Measurements from ENCODE around the gene ABCA4.

Gene ABCA4

DNA sequence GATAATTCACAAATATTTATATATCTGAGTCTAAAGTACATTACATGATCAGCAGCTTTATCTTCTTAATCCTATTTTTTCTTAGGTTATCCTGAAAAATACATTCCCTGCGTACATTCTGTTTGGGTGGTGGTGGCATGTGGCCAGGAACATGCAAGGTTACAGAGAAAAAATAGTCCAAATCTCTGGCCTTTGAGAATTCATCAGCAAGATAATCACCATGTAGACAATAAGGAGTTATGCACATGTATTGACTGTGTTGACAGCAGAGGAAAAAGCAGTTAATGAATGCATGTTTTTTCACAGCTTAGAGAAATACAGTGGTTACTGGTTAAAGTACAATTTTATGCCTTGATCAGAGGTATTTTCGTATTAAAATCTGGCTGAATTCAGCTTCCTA is 49.0 kb downstream of the ABCA4 start:
- peak overlapping the region; percentile 91 for H3K4me2 ChIP-seq
- H4K20me1 ChIP-seq, result no peaks in the 10 kb centered on the region
- H3K9ac ChIP-seq, result peak overlapping the region; percentile 73; the same call in 1 of the 2 replicates
- H3K9me3 ChIP-seq, result no peaks in the 10 kb centered on the region
- H3K4me1 ChIP-seq, result peaks cover 93% of the 10 kb centered on the region
- no peak for TF ChIP-seq Cebpa-rat (IDR thresholded peaks at IDR 0.05)
- peak overlapping the region; percentile 11; the same call in 1 of the 2 replicates for H3K4me3 ChIP-seq
- peak overlapping the region; percentile 95 for H3K27ac ChIP-seq
- H3K36me3 ChIP-seq, result no peaks in the 10 kb centered on the region
- no peaks in the 10 kb centered on the region for H3K27me3 ChIP-seq

DNA sequence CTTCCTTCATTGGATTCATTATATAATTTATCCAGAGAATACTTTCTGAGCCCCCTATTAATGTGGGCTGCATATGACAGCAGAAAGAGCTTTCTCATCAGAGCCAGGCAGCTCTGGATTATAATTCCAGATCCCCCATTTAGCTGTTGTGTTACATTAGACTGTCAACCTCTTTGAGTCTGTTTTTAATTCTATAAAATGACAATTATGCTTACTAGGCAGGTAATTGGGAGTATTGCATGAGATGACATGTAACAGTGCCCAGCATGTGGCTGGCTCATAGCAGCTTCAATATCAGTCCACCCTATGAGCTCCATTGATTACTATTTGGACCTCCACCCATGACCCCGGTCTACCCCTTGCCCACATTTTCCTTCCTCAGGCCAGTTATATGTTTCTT is 49.6 kb downstream of the ABCA4 start:
- Histone ChIP-seq H3K4me2 (peak overlapping the region; percentile 91), H3K4me3 (peak overlapping the region; percentile 11; the same call in 1 of the 2 replicates), H3K27me3 (no peaks in the 10 kb centered on the region), H3K27ac (peak overlapping the region; percentile 95), H3K9ac (peak overlapping the region; percentile 73; the same call in 1 of the 2 replicates), H3K36me3 (no peaks in the 10 kb centered on the region), H3K9me3 (no peaks in the 10 kb centered on the region), H3K4me1 (peaks cover 93% of the 10 kb centered on the region), H4K20me1 (no peaks in the 10 kb centered on the region)
- no peak for TF ChIP-seq Cebpa-rat (IDR thresholded peaks at IDR 0.05)

DNA sequence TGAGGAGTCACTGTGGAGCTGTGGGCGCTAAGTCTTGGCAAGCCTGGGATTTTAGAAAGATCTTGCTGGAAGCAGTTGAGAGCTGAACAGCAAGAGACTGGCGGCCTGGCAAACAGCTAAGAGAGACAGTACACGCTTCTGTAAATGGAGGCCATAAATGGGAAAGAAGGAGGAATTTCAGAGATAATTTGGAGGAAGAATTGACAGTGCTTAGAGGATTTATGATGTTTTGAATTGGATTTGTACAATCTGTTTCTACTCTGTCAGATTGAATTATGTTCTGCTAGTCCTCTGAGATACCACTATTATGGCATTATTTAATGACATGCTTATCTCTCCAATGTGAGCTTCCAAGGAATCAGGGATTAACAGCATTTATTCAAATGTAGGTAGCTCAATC is 50.1 kb downstream of the ABCA4 start:
- H3K27me3 ChIP-seq, result no peaks in the 10 kb centered on the region
- TF ChIP-seq Cebpa-rat (IDR thresholded peaks at IDR 0.05), result no peak

DNA sequence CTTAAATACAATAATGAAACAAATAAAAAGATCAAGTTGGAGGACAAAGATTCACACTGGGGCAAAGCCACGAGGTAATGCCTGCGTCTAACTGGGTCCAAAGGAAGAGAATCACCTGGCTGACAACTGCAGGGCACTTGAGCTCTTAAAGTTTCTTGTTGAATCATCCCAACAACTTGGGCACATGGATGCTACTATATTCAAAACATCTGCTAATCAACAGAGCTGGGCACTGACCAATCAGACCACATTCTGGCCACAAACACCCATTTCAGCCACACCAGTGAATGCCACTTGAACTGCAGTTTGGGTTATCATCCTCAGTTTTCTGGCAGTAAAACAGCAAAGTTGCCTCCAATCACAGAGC is 51.0 kb downstream of the ABCA4 start:
- Histone ChIP-seq H3K4me2 (peak overlapping the region; percentile 91), H3K9ac (peak overlapping the region; percentile 69)

More for the DNA sequence above, 50.1 kb downstream of the ABCA4 start:
- no peak overlapping the region for H3K9ac ChIP-seq
- no peaks in the 10 kb centered on the region for H3K9me3 ChIP-seq
- H4K20me1 ChIP-seq, result no peaks in the 10 kb centered on the region
- peak overlapping the region; percentile 95 for H3K27ac ChIP-seq
- H3K4me1 ChIP-seq, result peaks cover 93% of the 10 kb centered on the region
- peak overlapping the region; percentile 11; the same call in 1 of the 2 replicates for H3K4me3 ChIP-seq
- no peaks in the 10 kb centered on the region for H3K36me3 ChIP-seq
- peak overlapping the region; percentile 91 for H3K4me2 ChIP-seq

DNA sequence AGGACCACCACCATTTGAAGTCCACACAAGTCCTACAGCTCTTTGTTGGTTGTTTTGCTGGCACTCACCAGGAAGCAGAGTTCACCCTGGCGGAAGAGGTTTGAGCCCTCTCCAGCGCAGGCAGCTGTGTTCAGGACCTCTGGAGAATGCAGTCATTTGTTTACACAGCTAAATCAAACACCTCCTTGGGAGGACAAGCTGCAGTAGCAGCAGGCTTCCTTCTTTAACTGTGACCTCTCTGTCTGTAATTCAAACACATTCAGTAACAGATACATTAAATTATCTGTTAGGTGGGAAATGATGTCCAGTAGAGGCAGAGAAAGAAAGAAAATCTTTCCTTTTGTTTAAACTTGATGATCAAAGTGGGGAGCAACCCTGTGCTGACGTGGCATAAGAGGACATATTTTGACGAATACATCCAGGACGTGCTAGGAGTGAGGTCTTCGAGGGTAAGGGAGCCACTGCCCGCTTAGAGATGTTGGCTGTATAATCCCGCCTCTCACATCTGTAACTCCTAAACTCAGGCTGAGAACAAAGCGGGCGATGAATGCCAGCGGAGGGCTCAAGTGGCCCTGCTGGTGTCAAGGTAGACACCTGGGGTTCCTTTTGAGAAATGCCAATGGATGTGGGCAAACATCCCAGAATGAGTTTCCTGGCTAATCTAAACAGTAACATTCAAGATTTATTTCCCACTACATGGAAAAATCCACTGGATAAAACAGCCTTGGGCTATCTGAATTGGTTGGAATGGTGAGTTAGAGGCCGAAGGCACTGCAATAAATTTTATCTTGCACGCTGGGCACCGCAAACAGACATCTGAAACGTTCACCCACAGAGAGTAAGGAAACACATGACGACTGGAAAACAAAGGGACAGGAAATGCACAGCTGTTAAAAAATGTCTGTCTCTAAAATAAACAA is 51.7 kb downstream of the ABCA4 start:
- Histone ChIP-seq H3K4me3 (peak overlapping the region; percentile 11; the same call in 1 of the 2 replicates), H3K9me3 (no peaks in the 10 kb centered on the region), H3K27me3 (no peaks in the 10 kb centered on the region), H3K4me2 (peak overlapping the region; percentile 91), H3K4me1 (peaks cover 100% of the 10 kb centered on the region), H3K9ac (peak overlapping the region; percentile 69), H3K27ac (peak overlapping the region; percentile 95), H4K20me1 (no peaks in the 10 kb centered on the region), H3K36me3 (no peaks in the 10 kb centered on the region)
- no peak for TF ChIP-seq Cebpa-rat (IDR thresholded peaks at IDR 0.05)

More for the DNA sequence above, 51.0 kb downstream of the ABCA4 start:
- H3K36me3 ChIP-seq, result no peaks in the 10 kb centered on the region
- H4K20me1 ChIP-seq, result no peaks in the 10 kb centered on the region
- peak overlapping the region; percentile 95 for H3K27ac ChIP-seq
- H3K27me3 ChIP-seq, result no peaks in the 10 kb centered on the region
- no peaks in the 10 kb centered on the region for H3K9me3 ChIP-seq
- H3K4me1 ChIP-seq, result peaks cover 95% of the 10 kb centered on the region
- TF ChIP-seq Cebpa-rat (IDR thresholded peaks at IDR 0.05), result no peak
- H3K4me3 ChIP-seq, result peak overlapping the region; percentile 11; the same call in 1 of the 2 replicates

DNA sequence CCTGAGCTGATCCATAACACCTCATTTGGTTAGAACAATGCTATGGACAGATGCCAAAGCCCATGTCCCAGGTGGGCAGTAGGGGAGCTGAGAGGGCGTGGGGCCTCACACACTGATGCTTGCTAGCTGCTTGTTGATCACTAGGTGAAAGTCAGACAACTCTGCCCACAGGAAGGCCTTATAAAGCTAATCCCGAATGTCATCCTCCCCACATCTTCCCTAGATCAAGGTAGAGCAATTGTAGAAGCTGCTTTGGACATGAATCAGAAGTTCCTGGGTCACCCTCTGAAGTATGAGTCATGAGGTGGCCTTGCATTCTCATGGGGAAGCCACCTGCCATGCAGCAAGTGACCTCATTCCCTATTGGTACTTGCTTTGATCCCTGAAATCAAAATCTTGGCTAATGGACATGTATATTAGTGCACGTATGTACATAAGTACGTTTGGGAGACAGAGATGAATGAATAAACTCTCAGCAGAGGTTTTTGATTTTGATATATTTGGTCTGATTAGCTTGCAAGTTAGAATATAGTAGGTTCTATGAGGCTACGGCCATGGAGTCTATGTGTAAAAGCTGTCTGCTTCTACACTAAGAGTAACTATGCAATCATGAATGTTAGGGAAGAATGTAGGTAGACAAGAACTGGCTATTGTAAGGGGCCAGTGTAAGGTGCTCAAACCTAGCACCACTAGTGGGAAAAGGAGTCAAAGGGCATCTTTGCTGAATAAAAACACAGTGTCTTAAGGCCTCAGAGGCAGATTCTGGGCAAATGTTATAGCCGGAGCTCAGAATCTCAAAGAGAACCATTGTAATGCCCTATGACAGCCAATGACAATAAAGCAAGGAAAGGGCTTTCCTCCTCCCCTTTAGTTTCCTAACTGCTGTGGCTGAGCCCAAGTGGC is 52.6 kb downstream of the ABCA4 start:
- H3K36me3 ChIP-seq, result no peaks in the 10 kb centered on the region
- no peaks in the 10 kb centered on the region for H3K27me3 ChIP-seq
- H3K4me3 ChIP-seq, result no peak overlapping the region
- peak overlapping the region; percentile 69; the same call in 1 of the 2 replicates for H3K9ac ChIP-seq
- H3K4me1 ChIP-seq, result peaks cover 100% of the 10 kb centered on the region
- H4K20me1 ChIP-seq, result no peaks in the 10 kb centered on the region
- TF ChIP-seq Cebpa-rat (IDR thresholded peaks at IDR 0.05), result no peak
- H3K27ac ChIP-seq, result peak overlapping the region; percentile 95
- H3K9me3 ChIP-seq, result no peaks in the 10 kb centered on the region
- peak overlapping the region; percentile 91 for H3K4me2 ChIP-seq

DNA sequence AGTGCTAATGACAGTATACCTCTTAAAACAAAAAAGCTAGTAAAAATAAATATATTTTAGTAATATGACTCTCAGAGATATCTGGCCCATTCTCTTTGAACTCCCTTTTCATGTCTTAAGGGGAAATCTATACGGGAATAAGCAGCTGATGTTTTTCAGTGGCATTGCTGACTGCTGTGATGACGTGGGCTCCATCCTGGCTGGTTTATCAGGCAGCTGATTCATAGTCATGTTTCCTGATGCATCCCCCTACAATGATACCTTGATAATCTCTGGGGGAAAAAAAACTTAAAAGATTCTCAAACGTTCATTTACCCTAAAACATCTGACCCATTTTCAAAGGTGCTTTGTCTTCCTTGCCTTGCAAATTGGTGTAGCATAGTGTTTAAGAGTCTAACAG is 53.8 kb downstream of the ABCA4 start:
- Histone ChIP-seq H3K4me1 (peaks cover 100% of the 10 kb centered on the region), H3K9ac (no peak overlapping the region), H4K20me1 (no peaks in the 10 kb centered on the region), H3K36me3 (no peaks in the 10 kb centered on the region), H3K27ac (peak overlapping the region; percentile 95), H3K9me3 (no peaks in the 10 kb centered on the region), H3K4me2 (peak overlapping the region; percentile 91), H3K27me3 (no peaks in the 10 kb centered on the region), H3K4me3 (no peak overlapping the region)
- no peak for TF ChIP-seq Cebpa-rat (IDR thresholded peaks at IDR 0.05)

DNA sequence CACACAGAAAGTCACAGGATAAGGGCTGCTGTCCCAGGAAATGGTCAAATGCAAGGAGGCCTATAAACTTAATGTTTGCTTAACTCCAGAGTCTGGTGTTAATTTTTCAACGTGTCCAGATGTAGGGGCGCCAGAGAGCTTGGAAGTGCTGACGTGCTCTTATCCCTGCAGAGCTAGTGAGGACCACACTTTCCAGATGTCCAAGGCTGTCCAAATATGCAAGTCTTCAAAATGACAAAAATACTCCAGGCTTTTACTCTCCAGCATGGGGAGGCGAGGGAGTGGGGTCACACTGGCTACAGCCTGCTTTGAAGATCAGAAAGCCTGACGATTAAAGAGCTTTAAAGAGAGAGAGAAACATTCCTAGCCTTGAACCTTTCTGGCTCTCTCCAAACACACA is 57.6 kb downstream of the ABCA4 start:
- H3K27ac ChIP-seq, result peak overlapping the region; percentile 66; the same call in 1 of the 2 replicates
- no peaks in the 10 kb centered on the region for H3K27me3 ChIP-seq
- peaks cover 73% of the 10 kb centered on the region for H3K4me1 ChIP-seq
- no peak overlapping the region for H3K4me3 ChIP-seq
- no peak overlapping the region for H3K9ac ChIP-seq
- peak overlapping the region; percentile 91 for H3K4me2 ChIP-seq
- H4K20me1 ChIP-seq, result no peaks in the 10 kb centered on the region
- no peaks in the 10 kb centered on the region for H3K9me3 ChIP-seq
- H3K36me3 ChIP-seq, result no peaks in the 10 kb centered on the region
- TF ChIP-seq Cebpa-rat (IDR thresholded peaks at IDR 0.05), result no peak

DNA sequence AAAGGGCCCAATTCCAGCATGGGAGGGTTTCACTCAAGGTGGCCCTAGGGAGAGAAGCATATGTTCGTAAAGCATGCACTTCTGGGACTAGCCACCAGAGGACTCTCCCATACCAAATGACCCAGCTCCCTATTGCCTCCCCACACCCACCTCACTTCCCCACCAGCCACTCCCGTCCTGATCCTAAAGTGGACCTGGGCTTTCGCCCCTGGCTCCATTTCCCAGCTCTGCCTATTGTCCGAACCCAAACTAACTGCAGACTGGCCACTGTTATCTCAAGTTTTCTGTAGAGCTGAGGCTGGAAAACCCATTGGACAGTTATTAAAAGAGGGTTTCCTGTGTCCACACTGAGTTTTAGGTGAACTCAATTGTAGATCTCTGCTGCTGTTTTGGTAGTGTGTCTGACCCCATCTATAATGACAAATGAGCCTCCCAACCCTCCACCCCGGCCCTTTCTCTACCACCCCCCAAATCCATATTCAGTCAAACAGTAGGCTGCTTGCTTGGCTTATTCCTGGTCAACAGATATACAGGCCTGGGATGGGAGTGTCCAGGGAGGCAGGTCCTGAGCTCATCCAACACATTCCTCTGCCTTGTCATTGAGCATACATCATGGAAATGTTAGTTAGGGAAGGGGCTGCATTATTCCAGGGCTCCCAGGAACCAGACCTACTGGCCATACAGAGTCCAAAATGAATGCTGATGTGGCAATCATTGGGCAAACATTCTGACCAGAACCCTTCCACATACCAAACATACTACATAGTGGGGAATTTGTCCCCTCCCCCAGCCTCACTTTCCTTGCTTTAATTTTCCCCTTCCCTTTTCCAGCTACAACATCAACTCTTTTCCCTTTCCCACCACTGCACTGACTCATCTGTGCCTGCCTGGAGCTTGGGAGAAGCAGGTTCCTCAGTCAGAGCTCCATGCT is 59.2 kb downstream of the ABCA4 start:
- no peak overlapping the region for H3K9ac ChIP-seq
- H3K4me2 ChIP-seq, result peak overlapping the region; percentile 26
- peaks cover 57% of the 10 kb centered on the region for H3K4me1 ChIP-seq
- H3K27me3 ChIP-seq, result no peaks in the 10 kb centered on the region
- no peaks in the 10 kb centered on the region for H4K20me1 ChIP-seq
- no peaks in the 10 kb centered on the region for H3K36me3 ChIP-seq
- H3K27ac ChIP-seq, result no peak overlapping the region
- H3K4me3 ChIP-seq, result no peak overlapping the region
- H3K9me3 ChIP-seq, result no peaks in the 10 kb centered on the region
- no peak for TF ChIP-seq Cebpa-rat (IDR thresholded peaks at IDR 0.05)
